WTC11 (cell line): ENCODE results near the gene TSBP1. TPM values are rescaled to one million over a fixed set of nuclear protein-coding genes. Genes with fewer than 3 reads are reported as not detected.

Experiments
- ATAC-seq: fragments of 200-7000 bp; cut with Tn5 transposase; 2 replicates; pipeline ENCODE4 v1.10.0; 2021; ENCODE audit warnings: mild to moderate bottlenecking, moderate library complexity
- CTCF ChIA-PET: fragments of 300-600 bp; sonication (Branson Sonifier 250); formaldehyde crosslinking; loops from one replicate; lab custom pipeline; 2021; ENCODE audit warnings: antibody characterized with exemption; lab: Charles Lee
- POLR2A ChIA-PET: fragments of 350-600 bp; sonication (Branson Sonifier 250); formaldehyde crosslinking; loops from one replicate; lab custom pipeline; 2021; ENCODE audit warnings: antibody characterized with exemption; lab: Charles Lee
- DNase-seq: peaks from one replicate; pipeline ENCODE4 v3.0.0; 2021; ENCODE audit warnings: low spot score
- H3K27ac Mint-ChIP-seq: 2 replicates; pipeline ENCODE4 v1.8.0; 2021; ENCODE audit warnings: mixed read lengths
- H3K27me3 Mint-ChIP-seq: 2 replicates; pipeline ENCODE4 v1.8.0; 2021; ENCODE audit warnings: low read depth, mild to moderate bottlenecking, moderate library complexity, mixed read lengths
- H3K36me3 Mint-ChIP-seq: 2 replicates; pipeline ENCODE4 v1.8.0; 2021; ENCODE audit warnings: mixed read lengths
- H3K4me1 Mint-ChIP-seq: 2 replicates; pipeline ENCODE4 v1.8.0; 2022; ENCODE audit warnings: mixed read lengths
- H3K4me3 Mint-ChIP-seq: 2 replicates; pipeline ENCODE4 v1.8.0; 2021; ENCODE audit warnings: mild to moderate bottlenecking, moderate library complexity, mixed read lengths
- H3K9me3 Mint-ChIP-seq: 2 replicates; pipeline ENCODE4 v1.8.0; 2021; ENCODE audit warnings: mixed read lengths
- ATF1 ChIP-seq: sonication (generic); formaldehyde crosslinking; IDR thresholded peaks from 2 replicates; pipeline ENCODE4 v1.8.1; 2023; ENCODE audit warnings: mild to moderate bottlenecking, moderate library complexity, missing genetic modification reagents
- ATF3 ChIP-seq: sonication (generic); formaldehyde crosslinking; conservative IDR thresholded peaks from 2 replicates; pipeline ENCODE4 v1.8.1; 2022; ENCODE audit warnings: mild to moderate bottlenecking, missing genetic modification reagents
- CDX4 ChIP-seq: fragments of 250-450 bp; sonication (Bioruptor Pico); IDR thresholded peaks from 2 replicates; pipeline ENCODE4 v1.9.0; 2021; ENCODE audit warnings: moderate library complexity, mild to moderate bottlenecking, inconsistent platforms, borderline replicate concordance
- ELF4 ChIP-seq: sonication (generic); formaldehyde crosslinking; IDR thresholded peaks from 2 replicates; pipeline ENCODE4 v1.8.1; 2022; ENCODE audit warnings: low read depth, mild to moderate bottlenecking, moderate library complexity, missing genetic modification reagents
- FOXP1 ChIP-seq: sonication (generic); formaldehyde crosslinking; IDR thresholded peaks from 2 replicates; pipeline ENCODE4 v1.8.0; 2022; ENCODE audit warnings: missing genetic modification reagents, mild to moderate bottlenecking, moderate library complexity, borderline replicate concordance
- GTF2I ChIP-seq: fragments of 250-450 bp; sonication (Bioruptor Pico); conservative IDR thresholded peaks from 2 replicates; pipeline ENCODE4 v1.4.0; 2021; ENCODE audit warnings: mild to moderate bottlenecking
- IRF1 ChIP-seq: sonication (generic); formaldehyde crosslinking; IDR thresholded peaks from 2 replicates; pipeline ENCODE4 v1.8.0; 2023; ENCODE audit warnings: missing genetic modification reagents
- JAZF1 ChIP-seq: fragments of 250-450 bp; sonication (Bioruptor Pico); IDR thresholded peaks from 2 replicates; pipeline ENCODE4 v1.9.0; 2021; ENCODE audit warnings: moderate library complexity, mild to moderate bottlenecking, inconsistent platforms
- MAX ChIP-seq: sonication (generic); formaldehyde crosslinking; IDR thresholded peaks from 2 replicates; pipeline ENCODE4 v1.8.0; 2022; ENCODE audit warnings: mild to moderate bottlenecking, missing genetic modification reagents
- NFATC4 ChIP-seq: fragments of 250-450 bp; sonication (Bioruptor Pico); IDR thresholded peaks from 2 replicates; pipeline ENCODE4 v1.9.0; 2021; ENCODE audit warnings: mild to moderate bottlenecking
- NFYB ChIP-seq: sonication (generic); formaldehyde crosslinking; conservative IDR thresholded peaks from 2 replicates; pipeline ENCODE4 v1.8.0; 2022; ENCODE audit warnings: low read depth, missing genetic modification reagents
- PREB ChIP-seq: sonication (generic); formaldehyde crosslinking; IDR thresholded peaks from 2 replicates; pipeline ENCODE4 v1.8.1; 2022; ENCODE audit warnings: mild to moderate bottlenecking, missing genetic modification reagents, moderate library complexity, borderline replicate concordance
- RELA ChIP-seq: sonication (generic); formaldehyde crosslinking; IDR thresholded peaks from 2 replicates; pipeline ENCODE4 v1.8.1; 2022; ENCODE audit warnings: missing genetic modification reagents, mild to moderate bottlenecking, borderline replicate concordance
- SMAD3 ChIP-seq: sonication (generic); formaldehyde crosslinking; IDR thresholded peaks from 2 replicates; pipeline ENCODE4 v1.8.0; 2022; ENCODE audit warnings: missing genetic modification reagents, mild to moderate bottlenecking, borderline replicate concordance
- STAT6 ChIP-seq: sonication (generic); formaldehyde crosslinking; conservative IDR thresholded peaks from 2 replicates; pipeline ENCODE4 v1.8.1; 2023; ENCODE audit warnings: mild to moderate bottlenecking, low read depth, missing genetic modification reagents, moderate library complexity
- ZNF317 ChIP-seq: sonication (generic); formaldehyde crosslinking; IDR thresholded peaks from 2 replicates; pipeline ENCODE4 v1.8.1; 2023; ENCODE audit warnings: low read depth, mild to moderate bottlenecking, moderate library complexity, missing genetic modification reagents, borderline replicate concordance
- ZNF423 ChIP-seq: fragments of 250-450 bp; sonication (Bioruptor Pico); IDR thresholded peaks from 2 replicates; pipeline ENCODE4 v2.1.2; 2022; ENCODE audit warnings: mild to moderate bottlenecking, moderate library complexity
- ZNF532 ChIP-seq: fragments of 250-450 bp; sonication (Bioruptor Pico); IDR thresholded peaks from 2 replicates; pipeline ENCODE4 v1.9.0; 2021; ENCODE audit warnings: mild to moderate bottlenecking, borderline replicate concordance
- ZNF671 ChIP-seq: fragments of 250-450 bp; sonication (Bioruptor Pico); IDR thresholded peaks from 2 replicates; pipeline ENCODE4 v1.8.0; 2021; ENCODE audit warnings: mild to moderate bottlenecking
- total RNA-seq: library from RNA; stranded (reverse); gene quantifications from 3 replicates; pipeline ENCODE4 v1.2.3, GENCODE V29; 2021

TSBP1 gene
- total RNA-seq, 1 experiment from 2014 or later = not detected

- Mint-ChIP-seq H3K36me3 (no peaks in the 10 kb centered on the region), H3K4me1 (no peaks in the 10 kb centered on the region), H3K9me3 (peaks cover 5% of the 10 kb centered on the region; the same call in 1 of the 2 replicates), H3K4me3 (no peak overlapping the region), H3K27ac (no peak overlapping the region), H3K27me3 (no peaks in the 10 kb centered on the region)
- DNase-seq = no peak
- POLR2A ChIA-PET = no interaction called here
- ATAC-seq = no peak
- CTCF ChIA-PET = no interaction called here
- TF ChIP-seq ATF3 (CRISPR knock-in tag) (no peak), ELF4 (CRISPR knock-in tag) (no peak), NFYB (CRISPR knock-in tag) (no peak), FOXP1 (CRISPR knock-in tag) (no peak), NFATC4 (CRISPR knock-in tag) (no peak), IRF1 (no peak), SMAD3 (CRISPR knock-in tag) (no peak), ZNF317 (CRISPR knock-in tag) (no peak), JAZF1 (CRISPR knock-in tag) (no peak), ZNF532 (no peak), GTF2I (CRISPR knock-in tag) (no peak)
Observed at GRCh38 chr6:32391505-32391904, 19.8 kb upstream of the TSBP1 start.

- H3K27ac Mint-ChIP-seq = no peak overlapping the region
- H3K4me3 Mint-ChIP-seq = no peak overlapping the region
- no peak for TF ChIP-seq JAZF1 (CRISPR knock-in tag)
- H3K36me3 Mint-ChIP-seq = 0 out of 2 replicates have a peak, but pooled peaks cover 3% of the 10 kb centered on the region
- no peaks in the 10 kb centered on the region for H3K27me3 Mint-ChIP-seq
- peaks cover 15% of the 10 kb centered on the region for H3K9me3 Mint-ChIP-seq
- no peaks in the 10 kb centered on the region for H3K4me1 Mint-ChIP-seq
- DNase-seq = no peak
- no peak for ATAC-seq
- POLR2A ChIA-PET = no interaction called here
- CTCF ChIA-PET = interaction anchor here (1.2 kb wide), 1 partner anchor 451 kb away, joined by 3 read pairs; the partner anchor contains the start of gene TAP2
Observed at GRCh38 chr6:32387589-32388340, 16.1 kb upstream of the TSBP1 start.

- no peak for TF ChIP-seq STAT6
- no peak for TF ChIP-seq MAX (CRISPR knock-in tag)
- TF ChIP-seq ATF1 (CRISPR knock-in tag) = no peak
- TF ChIP-seq ZNF423 (CRISPR knock-in tag) = no peak
- no peak for TF ChIP-seq NFATC4 (CRISPR knock-in tag)
- TF ChIP-seq ZNF671 (CRISPR knock-in tag) = no peak
- TF ChIP-seq CDX4 (CRISPR knock-in tag) = no peak
- TF ChIP-seq PREB (CRISPR knock-in tag) = no peak
- no peak for TF ChIP-seq RELA
- CTCF ChIA-PET = no interaction called here
Observed at GRCh38 chr6:32386040-32386439, 14.3 kb upstream of the TSBP1 start.

More at GRCh38 chr6:32386040-32386439, 14.3 kb upstream of the TSBP1 start:
- Mint-ChIP-seq H3K9me3 (peaks cover 15% of the 10 kb centered on the region), H3K36me3 (0 out of 2 replicates have a peak, but pooled peaks cover 3% of the 10 kb centered on the region), H3K4me3 (no peak overlapping the region), H3K4me1 (no peaks in the 10 kb centered on the region), H3K27me3 (no peaks in the 10 kb centered on the region), H3K27ac (no peak overlapping the region)
- POLR2A ChIA-PET = no interaction called here
- ATAC-seq = no peak
- DNase-seq = no peak
